Activated T-cell treated with anti-CD3 and anti-CD28 coated beads, Interleukin-2, amount 50 U/mL, for 24 hours (primary cell): ENCODE measurements around the gene ABHD17C.
A peak's percentile ranks its signal among the peaks of the same experiment; 100 is the strongest.

Experiments used
- DNase-seq: peaks from one replicate; pipeline ENCODE4 v3.0.0-alpha.2; 2020
- H3K27ac Mint-ChIP-seq: 2 replicates; pipeline ENCODE4 v1.8.0; 2020; ENCODE audit warnings: mild to moderate bottlenecking, mixed read lengths
- H3K27me3 Mint-ChIP-seq: 2 replicates; pipeline ENCODE4 v1.8.0; 2020; ENCODE audit warnings: mixed read lengths
- H3K36me3 Mint-ChIP-seq: 2 replicates; pipeline ENCODE4 v1.8.0; 2020; ENCODE audit warnings: low read depth, mixed read lengths
- H3K4me1 Mint-ChIP-seq: 2 replicates; pipeline ENCODE4 v1.8.0; 2020; ENCODE audit warnings: low read depth, mixed read lengths
- H3K4me3 Mint-ChIP-seq: 2 replicates; pipeline ENCODE4 v1.8.0; 2020; ENCODE audit warnings: mild to moderate bottlenecking, moderate library complexity, mixed read lengths
- H3K9me3 Mint-ChIP-seq: 2 replicates; pipeline ENCODE4 v1.8.0; 2020; ENCODE audit warnings: mixed read lengths

Gene ABHD17C

GRCh38 chr15:80698676-80699075 lies 3.6 kb downstream of the ABHD17C start:
- Mint-ChIP-seq H3K27me3 (peaks cover 27% of the 10 kb centered on the region), H3K27ac (no peak overlapping the region), H3K36me3 (peaks cover 6% of the 10 kb centered on the region), H3K9me3 (no peaks in the 10 kb centered on the region), H3K4me1 (peaks cover 25% of the 10 kb centered on the region), H3K4me3 (no peak overlapping the region)
- DNase-seq, result no peak

DNA sequence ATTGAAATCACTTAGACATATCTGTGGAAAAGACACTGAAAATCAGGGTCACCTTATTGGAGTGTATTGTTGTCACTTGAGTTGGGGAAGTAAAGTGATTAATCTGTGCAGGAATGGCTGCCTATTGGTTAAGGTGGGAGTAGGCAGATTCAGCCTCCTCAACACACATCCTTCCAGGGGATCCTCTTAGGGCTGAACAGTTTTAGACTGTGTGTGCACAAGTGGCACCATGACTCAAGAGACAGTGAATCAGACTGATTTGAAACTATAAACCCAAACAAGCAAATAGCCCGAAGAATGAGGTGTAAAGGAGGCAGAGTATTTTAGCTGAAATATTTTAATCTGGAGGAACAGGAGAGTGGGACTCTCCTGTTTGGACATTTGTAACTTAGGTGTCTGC lies 4.9 kb downstream of the ABHD17C start:
- H3K9me3 Mint-ChIP-seq, result no peaks in the 10 kb centered on the region
- H3K27ac Mint-ChIP-seq, result no peak overlapping the region
- peaks cover 6% of the 10 kb centered on the region for H3K36me3 Mint-ChIP-seq
- peaks cover 16% of the 10 kb centered on the region for H3K4me1 Mint-ChIP-seq
- no peak overlapping the region for H3K4me3 Mint-ChIP-seq
- no peak for DNase-seq
- H3K27me3 Mint-ChIP-seq, result peaks cover 20% of the 10 kb centered on the region

GRCh38 chr15:80701676-80702311 lies 6.7 kb downstream of the ABHD17C start:
- no peak for DNase-seq
- no peak overlapping the region for H3K27ac Mint-ChIP-seq
- peaks cover 2% of the 10 kb centered on the region for H3K36me3 Mint-ChIP-seq
- H3K27me3 Mint-ChIP-seq, result peaks cover 15% of the 10 kb centered on the region
- H3K4me1 Mint-ChIP-seq, result peaks cover 6% of the 10 kb centered on the region
- no peak overlapping the region for H3K4me3 Mint-ChIP-seq
- no peaks in the 10 kb centered on the region for H3K9me3 Mint-ChIP-seq

- Mint-ChIP-seq H3K36me3 (peaks cover 2% of the 10 kb centered on the region), H3K4me1 (no peaks in the 10 kb centered on the region), H3K27ac (no peak overlapping the region), H3K27me3 (peaks cover 15% of the 10 kb centered on the region), H3K4me3 (no peak overlapping the region), H3K9me3 (no peaks in the 10 kb centered on the region)
- no peak for DNase-seq
Measured at GRCh38 chr15:80703081-80703480, 8.0 kb downstream of the ABHD17C start.

- DNase-seq, result no peak
- no peak overlapping the region for H3K4me3 Mint-ChIP-seq
- peaks cover 9% of the 10 kb centered on the region for H3K27me3 Mint-ChIP-seq
- H3K27ac Mint-ChIP-seq, result no peak overlapping the region
- H3K4me1 Mint-ChIP-seq, result no peaks in the 10 kb centered on the region
- H3K36me3 Mint-ChIP-seq, result peaks cover under 1% of the 10 kb centered on the region
- no peaks in the 10 kb centered on the region for H3K9me3 Mint-ChIP-seq
Measured at GRCh38 chr15:80703965-80704364, 8.9 kb downstream of the ABHD17C start.

GRCh38 chr15:80706161-80706560 lies 11.1 kb downstream of the ABHD17C start:
- DNase-seq, result no peak
- H3K9me3 Mint-ChIP-seq, result no peaks in the 10 kb centered on the region
- peaks cover 4% of the 10 kb centered on the region for H3K27me3 Mint-ChIP-seq
- peaks cover 8% of the 10 kb centered on the region for H3K4me1 Mint-ChIP-seq
- H3K27ac Mint-ChIP-seq, result no peak overlapping the region
- no peak overlapping the region for H3K4me3 Mint-ChIP-seq
- H3K36me3 Mint-ChIP-seq, result no peaks in the 10 kb centered on the region

DNA sequence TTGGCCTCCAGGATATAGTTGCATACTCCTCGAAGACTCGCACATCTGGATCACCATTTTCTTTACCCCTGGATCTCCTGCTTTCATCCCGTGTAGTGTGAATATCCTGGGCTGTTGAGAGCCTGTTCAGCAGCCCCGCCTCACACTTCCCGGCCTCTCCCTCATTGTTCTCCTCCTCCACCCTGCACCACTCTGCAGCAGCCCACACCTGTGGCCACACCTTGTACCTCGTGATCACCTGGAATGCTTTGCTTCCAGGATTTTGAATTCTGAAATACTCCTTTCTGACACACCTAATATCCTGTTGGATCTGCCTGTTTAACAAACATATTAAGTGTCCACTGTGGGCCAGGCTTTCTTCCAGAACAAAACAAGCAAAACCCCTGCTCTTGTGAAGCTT lies 14.4 kb downstream of the ABHD17C start:
- Mint-ChIP-seq H3K4me1 (peaks cover 17% of the 10 kb centered on the region), H3K36me3 (no peaks in the 10 kb centered on the region), H3K9me3 (no peaks in the 10 kb centered on the region), H3K27me3 (no peaks in the 10 kb centered on the region), H3K27ac (no peak overlapping the region), H3K4me3 (no peak overlapping the region)
- no peak for DNase-seq

GRCh38 chr15:80710635-80711554 lies 15.8 kb downstream of the ABHD17C start:
- peak; percentile 31 for DNase-seq
- no peaks in the 10 kb centered on the region for H3K36me3 Mint-ChIP-seq
- no peaks in the 10 kb centered on the region for H3K27me3 Mint-ChIP-seq
- peaks cover 17% of the 10 kb centered on the region for H3K4me1 Mint-ChIP-seq
- no peak overlapping the region for H3K4me3 Mint-ChIP-seq
- no peaks in the 10 kb centered on the region for H3K9me3 Mint-ChIP-seq
- H3K27ac Mint-ChIP-seq, result peak overlapping the region; percentile 63

GRCh38 chr15:80711886-80712285 lies 16.8 kb downstream of the ABHD17C start:
- Mint-ChIP-seq H3K4me3 (no peak overlapping the region), H3K36me3 (no peaks in the 10 kb centered on the region), H3K9me3 (no peaks in the 10 kb centered on the region), H3K27ac (no peak overlapping the region), H3K27me3 (no peaks in the 10 kb centered on the region), H3K4me1 (peaks cover 17% of the 10 kb centered on the region)
- no peak for DNase-seq

- Mint-ChIP-seq H3K36me3 (no peaks in the 10 kb centered on the region), H3K4me3 (no peak overlapping the region), H3K9me3 (no peaks in the 10 kb centered on the region), H3K27me3 (no peaks in the 10 kb centered on the region), H3K27ac (no peak overlapping the region), H3K4me1 (peaks cover 17% of the 10 kb centered on the region)
- DNase-seq, result no peak
Measured at GRCh38 chr15:80712956-80713355, 17.8 kb downstream of the ABHD17C start.

DNA sequence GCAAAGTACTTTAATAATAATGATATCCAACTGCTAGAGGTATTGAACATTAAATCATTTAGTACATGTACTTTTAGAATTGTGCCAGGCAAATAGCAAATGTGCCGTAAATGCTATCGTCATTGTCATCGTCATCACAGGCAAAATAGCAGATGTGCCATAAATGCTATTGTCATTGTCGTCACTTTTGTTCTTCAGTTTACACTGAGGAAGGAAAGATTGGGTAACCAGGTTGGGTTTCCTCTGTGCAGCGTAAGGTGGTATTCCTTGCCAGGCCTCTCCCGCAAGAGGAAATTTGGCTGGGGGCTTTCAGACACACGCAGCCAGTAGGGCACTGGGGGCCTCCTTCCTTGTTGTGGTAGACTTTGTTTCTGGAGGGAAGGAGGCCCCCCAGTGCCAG lies 26.4 kb downstream of the ABHD17C start:
- Mint-ChIP-seq H3K9me3 (no peaks in the 10 kb centered on the region), H3K27ac (no peak overlapping the region), H3K27me3 (no peaks in the 10 kb centered on the region), H3K4me1 (no peaks in the 10 kb centered on the region), H3K4me3 (no peak overlapping the region), H3K36me3 (peaks cover 2% of the 10 kb centered on the region)
- DNase-seq, result no peak

- Mint-ChIP-seq H3K27ac (no peak overlapping the region), H3K27me3 (no peaks in the 10 kb centered on the region), H3K4me3 (no peak overlapping the region), H3K4me1 (no peaks in the 10 kb centered on the region), H3K36me3 (peaks cover 2% of the 10 kb centered on the region), H3K9me3 (no peaks in the 10 kb centered on the region)
- no peak for DNase-seq
Measured at GRCh38 chr15:80722811-80723210, 27.7 kb downstream of the ABHD17C start.

GRCh38 chr15:80727196-80727595 lies 32.1 kb downstream of the ABHD17C start:
- Mint-ChIP-seq H3K4me3 (no peak overlapping the region), H3K9me3 (no peaks in the 10 kb centered on the region), H3K27me3 (no peaks in the 10 kb centered on the region), H3K27ac (no peak overlapping the region), H3K36me3 (peaks cover 2% of the 10 kb centered on the region), H3K4me1 (no peaks in the 10 kb centered on the region)
- no peak for DNase-seq

- no peak for DNase-seq
- Mint-ChIP-seq H3K9me3 (no peaks in the 10 kb centered on the region), H3K4me3 (no peak overlapping the region), H3K4me1 (no peaks in the 10 kb centered on the region), H3K27me3 (no peaks in the 10 kb centered on the region), H3K27ac (no peak overlapping the region), H3K36me3 (peaks cover 2% of the 10 kb centered on the region)
Measured at GRCh38 chr15:80727596-80727995, 32.5 kb downstream of the ABHD17C start.

- no peaks in the 10 kb centered on the region for H3K9me3 Mint-ChIP-seq
- H3K4me3 Mint-ChIP-seq, result no peak overlapping the region
- DNase-seq, result no peak
- H3K36me3 Mint-ChIP-seq, result peaks cover 2% of the 10 kb centered on the region
- H3K27ac Mint-ChIP-seq, result no peak overlapping the region
- no peaks in the 10 kb centered on the region for H3K27me3 Mint-ChIP-seq
- H3K4me1 Mint-ChIP-seq, result no peaks in the 10 kb centered on the region
Measured at GRCh38 chr15:80730387-80730786, 35.3 kb downstream of the ABHD17C start.
